Neural progenitor cell (in vitro differentiated cells): ENCODE data around the gene POF1B. TPM values are rescaled to one million over a fixed set of nuclear protein-coding genes. Genes with fewer than 3 reads are reported as not detected.
"Not testable (repeated sequence)": the region's sequence is repeated elsewhere in the genome, so short reads cannot be mapped to it uniquely, and the experiment has no call there.

Experiments
- DNase-seq: peaks from one replicate; pipeline ENCODE4 v3.0.0-alpha.2; 2016; ENCODE audit warnings: low spot score
- H2AFZ ChIP-seq: fragments of 200-600 bp; sonication (generic); replicated peaks from 2 replicates; pipeline ENCODE4 v1.6.1; 2016; ENCODE audit warnings: antibody characterized with exemption
- H3F3A ChIP-seq: fragments of 200-600 bp; sonication (generic); 2 replicates; pipeline ENCODE4 v1.6.1; 2016; ENCODE audit warnings: antibody characterized with exemption, low read depth
- H3K27ac ChIP-seq: fragments of 200-600 bp; sonication (generic); 2 replicates; pipeline ENCODE4 v1.5.1; 2016; ENCODE audit warnings: mild to moderate bottlenecking
- H3K27me3 ChIP-seq: fragments of 200-600 bp; sonication (generic); 2 replicates; pipeline ENCODE4 v1.6.1; 2016; ENCODE audit warnings: mild to moderate bottlenecking, moderate library complexity
- H3K36me3 ChIP-seq: fragments of 200-600 bp; sonication (generic); 2 replicates; pipeline ENCODE4 v1.5.1; 2016
- H3K4me1 ChIP-seq: fragments of 200-600 bp; sonication (generic); 2 replicates; pipeline ENCODE4 v1.6.1; 2016; ENCODE audit warnings: mixed run types
- H3K4me2 ChIP-seq: fragments of 200-600 bp; sonication (generic); 2 replicates; pipeline ENCODE4 v1.6.1; 2016
- H3K4me3 ChIP-seq: fragments of 200-600 bp; sonication (generic); 2 replicates; pipeline ENCODE4 v1.5.1; 2016
- H3K79me2 ChIP-seq: fragments of 200-600 bp; sonication (generic); 2 replicates; pipeline ENCODE4 v1.6.1; 2016; ENCODE audit warnings: low read depth
- H3K9ac ChIP-seq: fragments of 200-600 bp; sonication (generic); 2 replicates; pipeline ENCODE4 v1.6.1; 2016
- H3K9me3 ChIP-seq: fragments of 200-600 bp; sonication (generic); 2 replicates; pipeline ENCODE4 v1.5.1; 2016; ENCODE audit warnings: low read depth
- H4K20me1 ChIP-seq: fragments of 200-600 bp; sonication (generic); 2 replicates; pipeline ENCODE4 v1.6.1; 2016; ENCODE audit warnings: low read depth
- H3K27ac Mint-ChIP-seq: 3 replicates; pipeline ENCODE4 v1.8.0; 2021; ENCODE audit warnings: mixed read lengths
- H3K27me3 Mint-ChIP-seq: 2 replicates; pipeline ENCODE4 v1.8.0; 2022; ENCODE audit warnings: low read depth, mild to moderate bottlenecking, inconsistent platforms, moderate library complexity, mixed read lengths; ENCODE audit not compliant: insufficient read depth
- H3K36me3 Mint-ChIP-seq: 3 replicates; pipeline ENCODE4 v1.8.0; 2021; ENCODE audit warnings: mixed read lengths
- H3K4me1 Mint-ChIP-seq: 3 replicates; pipeline ENCODE4 v1.8.0; 2021; ENCODE audit warnings: mixed read lengths
- H3K4me3 Mint-ChIP-seq: 3 replicates; pipeline ENCODE4 v1.8.0; 2021; ENCODE audit warnings: mild to moderate bottlenecking, moderate library complexity, mixed read lengths
- H3K9me3 Mint-ChIP-seq: 3 replicates; pipeline ENCODE4 v1.8.0; 2020; ENCODE audit warnings: mixed read lengths
- EZH2 ChIP-seq: fragments of 200-600 bp; sonication (generic); IDR thresholded peaks from 2 replicates; pipeline ENCODE4 v1.6.1; 2017; ENCODE audit warnings: antibody characterized with exemption, mild to moderate bottlenecking, moderate library complexity
- EZH2phosphoT487 ChIP-seq: fragments of 200-600 bp; sonication (generic); IDR thresholded peaks from 2 replicates; pipeline ENCODE4 v1.6.1; 2017; ENCODE audit warnings: antibody characterized with exemption
- total RNA-seq: library from RNA; depleted of rRNA; stranded (reverse); fragments of >200 nt; gene quantifications from 2 replicates; pipeline ENCODE4 v1.2.3, GENCODE V29; 2015; ENCODE audit warnings: low replicate concordance
- TF ChIP-seq, protein P1 (sequence below): fragments of 200-600 bp; sonication (generic); IDR thresholded peaks from 2 replicates; pipeline ENCODE4 v1.5.1; 2017; ENCODE audit warnings: antibody characterized with exemption, mild to moderate bottlenecking

The POF1B gene
- total RNA-seq, 1 donor from 2014 or later: not detected

GRCh38 chrX:85288992-85289723, 90.3 kb downstream of the POF1B start:
- H3K36me3 Mint-ChIP-seq: no peaks in the 10 kb centered on the region

GRCh38 chrX:85285286-85285685, 94.2 kb downstream of the POF1B start:
- H3K79me2 ChIP-seq, H3K36me3 Mint-ChIP-seq, H3K27me3 ChIP-seq, H3K9me3 ChIP-seq, H3K4me3 ChIP-seq, H3K27me3 Mint-ChIP-seq, H3K36me3 ChIP-seq, H3K4me3 Mint-ChIP-seq, DNase-seq, H3K4me1 Mint-ChIP-seq, H3K4me2 ChIP-seq, H3F3A ChIP-seq, H3K27ac ChIP-seq, H3K9ac ChIP-seq, H3K4me1 ChIP-seq, H4K20me1 ChIP-seq, H3K27ac Mint-ChIP-seq, H2AFZ ChIP-seq: not testable (repeated sequence)
- peaks cover 12% of the 10 kb centered on the region for H3K9me3 Mint-ChIP-seq

More at GRCh38 chrX:85288992-85289723, 90.3 kb downstream of the POF1B start:
- no peaks in the 10 kb centered on the region for H3K36me3 ChIP-seq
- no peak for DNase-seq
- no peaks in the 10 kb centered on the region for H4K20me1 ChIP-seq
- peaks cover 7% of the 10 kb centered on the region for H3K9me3 ChIP-seq
- no peaks in the 10 kb centered on the region for H3K27me3 ChIP-seq
- no peaks in the 10 kb centered on the region for H3K4me1 ChIP-seq
- TF ChIP-seq, protein P1, sequence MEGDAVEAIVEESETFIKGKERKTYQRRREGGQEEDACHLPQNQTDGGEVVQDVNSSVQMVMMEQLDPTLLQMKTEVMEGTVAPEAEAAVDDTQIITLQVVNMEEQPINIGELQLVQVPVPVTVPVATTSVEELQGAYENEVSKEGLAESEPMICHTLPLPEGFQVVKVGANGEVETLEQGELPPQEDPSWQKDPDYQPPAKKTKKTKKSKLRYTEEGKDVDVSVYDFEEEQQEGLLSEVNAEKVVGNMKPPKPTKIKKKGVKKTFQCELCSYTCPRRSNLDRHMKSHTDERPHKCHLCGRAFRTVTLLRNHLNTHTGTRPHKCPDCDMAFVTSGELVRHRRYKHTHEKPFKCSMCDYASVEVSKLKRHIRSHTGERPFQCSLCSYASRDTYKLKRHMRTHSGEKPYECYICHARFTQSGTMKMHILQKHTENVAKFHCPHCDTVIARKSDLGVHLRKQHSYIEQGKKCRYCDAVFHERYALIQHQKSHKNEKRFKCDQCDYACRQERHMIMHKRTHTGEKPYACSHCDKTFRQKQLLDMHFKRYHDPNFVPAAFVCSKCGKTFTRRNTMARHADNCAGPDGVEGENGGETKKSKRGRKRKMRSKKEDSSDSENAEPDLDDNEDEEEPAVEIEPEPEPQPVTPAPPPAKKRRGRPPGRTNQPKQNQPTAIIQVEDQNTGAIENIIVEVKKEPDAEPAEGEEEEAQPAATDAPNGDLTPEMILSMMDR: peak; percentile 19
- TF ChIP-seq EZH2 (no peak), EZH2phosphoT487 (no peak)
- H2AFZ ChIP-seq: no peak overlapping the region
- H3K4me2 ChIP-seq: no peak overlapping the region
- H3K9ac ChIP-seq: no peak overlapping the region
- peaks cover 9% of the 10 kb centered on the region for H3K9me3 Mint-ChIP-seq
- no peak overlapping the region for H3K27ac ChIP-seq
- no peaks in the 10 kb centered on the region for H3F3A ChIP-seq
- H3K27me3 Mint-ChIP-seq: no peaks in the 10 kb centered on the region
- H3K4me1 Mint-ChIP-seq: no peaks in the 10 kb centered on the region
- H3K4me3 ChIP-seq: no peak overlapping the region
- H3K4me3 Mint-ChIP-seq: no peak overlapping the region
- no peaks in the 10 kb centered on the region for H3K79me2 ChIP-seq
- no peak overlapping the region for H3K27ac Mint-ChIP-seq

GRCh38 chrX:85244450-85245211, 134.8 kb downstream of the POF1B start:
- H2AFZ ChIP-seq: peak overlapping the region; percentile 86
- TF ChIP-seq EZH2phosphoT487: no peak
- TF ChIP-seq, protein P1: no peak
- TF ChIP-seq EZH2: no peak

More at GRCh38 chrX:85244450-85245211, 134.8 kb downstream of the POF1B start:
- Mint-ChIP-seq H3K36me3 (peaks cover 8% of the 10 kb centered on the region), H3K4me1 (peaks cover 10% of the 10 kb centered on the region), H3K4me3 (peak overlapping the region; percentile 98), H3K27ac (peak overlapping the region; percentile 99), H3K27me3 (peaks cover 1% of the 10 kb centered on the region), H3K9me3 (peaks cover 3% of the 10 kb centered on the region)
- peak overlapping the region; percentile 89 for H3K27ac ChIP-seq
- no peaks in the 10 kb centered on the region for H3K9me3 ChIP-seq
- H3K36me3 ChIP-seq: peaks cover 5% of the 10 kb centered on the region
- DNase-seq: peak; percentile 64
- H3K9ac ChIP-seq: peak overlapping the region; percentile 95
- H3K79me2 ChIP-seq: peaks cover 51% of the 10 kb centered on the region
- H3K4me1 ChIP-seq: peaks cover 6% of the 10 kb centered on the region
- peaks cover 12% of the 10 kb centered on the region for H3K27me3 ChIP-seq
- H3F3A ChIP-seq: no peaks in the 10 kb centered on the region
- peak overlapping the region; percentile 82 for H3K4me2 ChIP-seq
- peaks cover 13% of the 10 kb centered on the region for H4K20me1 ChIP-seq
- H3K4me3 ChIP-seq: peak overlapping the region; percentile 72
